Glomerular endothelial cell (primary cell): ENCODE measurements around the gene KRT38. TPM values are rescaled to one million over a fixed set of nuclear protein-coding genes. Genes with fewer than 3 reads are reported as not detected.

ENCODE experiments used
- DNase-seq: peaks from one replicate; pipeline ENCODE4 v3.0.0-alpha.2; 2011; ENCODE audit warnings: low read depth, low spot score; ENCODE audit errors: extremely low read depth
- total RNA-seq: library from RNA; depleted of rRNA; stranded (reverse); fragments of >200 nt; gene quantifications from 2 replicates; pipeline ENCODE4 v1.2.3, GENCODE V29; 2015

KRT38 gene
- total RNA-seq: not detected in 2 replicates

DNA sequence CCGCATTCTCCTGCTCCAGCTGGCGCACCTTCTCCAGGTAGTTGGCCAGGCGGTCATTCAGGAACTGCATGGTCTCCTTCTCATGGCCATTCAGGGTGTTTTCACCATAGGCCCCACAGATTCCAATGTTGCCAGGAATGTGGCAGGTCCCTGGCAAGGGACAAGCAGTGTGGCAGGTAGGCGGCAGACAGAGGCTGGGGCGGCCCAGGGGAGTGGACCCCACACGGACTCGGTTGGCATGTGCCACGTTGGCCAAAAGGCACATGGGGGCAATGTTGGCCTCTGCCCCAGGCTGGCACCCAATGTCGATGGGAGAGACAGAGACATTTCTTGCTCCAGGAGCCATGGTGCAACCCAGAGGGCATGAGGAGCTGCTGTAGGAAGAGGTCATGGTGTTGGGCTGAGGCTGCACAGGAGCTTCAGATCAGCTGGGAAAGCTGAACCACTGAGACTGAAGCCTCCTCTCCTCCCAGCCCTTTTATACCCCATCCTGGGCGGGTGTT, at the start of gene KRT38:
TSS of gene KRT38 (minus strand) at position 453 of the 503 bp plus-strand sequence. CDS start at position 391, 62 bp downstream.
- no peak for DNase-seq

DNA sequence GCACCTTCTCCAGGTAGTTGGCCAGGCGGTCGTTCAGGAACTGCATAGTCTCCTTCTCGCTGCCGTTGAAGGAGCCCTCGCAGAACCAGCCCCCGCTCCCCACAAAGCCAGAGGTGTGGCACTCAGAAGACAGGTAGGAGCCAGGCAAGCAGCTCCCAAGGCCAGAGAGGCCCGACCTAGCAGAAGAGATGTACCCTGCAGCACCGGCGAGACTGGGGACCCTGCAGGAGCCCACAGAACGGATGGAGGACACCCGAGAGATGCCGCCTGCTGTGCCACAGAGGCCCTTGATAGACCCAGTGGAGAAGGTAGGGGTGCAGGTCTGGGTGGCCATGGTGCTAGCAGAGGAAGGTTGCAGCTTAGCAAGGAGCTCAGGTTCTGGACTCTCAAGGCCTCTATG, 48.7 kb upstream of the KRT38 start, which contains the start of gene KRT36:
TSS of gene KRT36 (minus strand) at position 380 of the 400 bp plus-strand sequence. CDS start at position 334, 46 bp downstream.
- DNase-seq: no peak

GRCh38 chr17:41486809-41487530, 46.2 kb upstream of the KRT38 start:
- DNase-seq: no peak

- DNase-seq: no peak
Measured at GRCh38 chr17:41486316-41486715, 45.5 kb upstream of the KRT38 start.

DNA sequence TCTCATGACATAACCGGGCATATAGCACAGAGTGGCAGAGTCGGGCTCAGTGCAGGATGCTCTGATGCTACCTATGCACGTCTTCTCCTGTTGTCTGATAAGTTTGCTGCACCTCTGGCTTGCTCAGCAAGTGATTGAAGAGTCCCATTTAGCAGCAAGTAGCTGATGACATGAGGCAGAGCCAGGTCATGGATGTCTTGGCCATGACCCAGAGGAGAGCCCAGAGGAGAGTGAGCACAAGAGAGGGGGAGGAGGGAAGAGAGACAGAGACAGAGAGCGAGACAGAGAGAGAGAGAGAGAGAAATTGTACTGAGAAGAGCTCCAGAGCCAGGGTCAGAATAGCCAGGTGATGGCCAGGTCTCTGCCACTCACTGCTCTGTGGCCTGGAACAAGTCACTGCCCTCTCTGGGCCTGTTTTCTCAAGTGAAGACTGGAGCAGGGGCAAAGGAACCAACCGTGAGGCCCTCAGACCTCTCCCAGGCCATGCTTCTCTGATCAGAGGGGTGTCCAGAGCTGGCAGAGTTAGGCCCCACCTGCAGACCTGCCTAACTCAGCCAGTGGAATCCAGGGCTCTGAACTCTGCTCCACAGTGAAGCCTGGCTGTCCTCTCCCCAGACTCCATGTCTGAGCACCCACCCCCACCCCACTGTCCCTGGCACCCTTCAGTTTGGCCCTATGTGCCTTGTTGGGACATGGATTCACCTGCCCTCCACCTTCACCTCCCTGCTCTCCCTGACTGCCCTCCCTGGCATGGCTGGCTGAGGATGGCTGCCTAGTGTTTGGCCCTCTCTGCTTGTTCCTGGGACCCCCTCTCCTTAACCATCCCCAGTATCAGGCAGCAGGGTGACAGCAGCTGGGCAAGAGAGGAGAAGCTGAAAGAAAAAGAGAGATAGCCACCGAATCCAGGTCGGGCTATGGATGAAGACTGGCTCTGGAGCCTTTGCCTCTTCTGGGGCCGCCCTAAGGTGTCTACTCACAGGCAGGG, 44.4 kb upstream of the KRT38 start:
- DNase-seq: no peak

GRCh38 chr17:41483991-41484826, 43.4 kb upstream of the KRT38 start:
- no peak for DNase-seq

- no peak for DNase-seq
Measured at GRCh38 chr17:41483531-41483930, 42.7 kb upstream of the KRT38 start.

- DNase-seq: no peak
Measured at GRCh38 chr17:41481036-41481435, 40.3 kb upstream of the KRT38 start, which contains the start of gene KRT35. TSS of gene KRT35 (minus strand) at chr17:41481151. CDS start at chr17:41481097, 54 bp downstream.

- DNase-seq: no peak
Measured at GRCh38 chr17:41480581-41480980, 39.8 kb upstream of the KRT38 start.

DNA sequence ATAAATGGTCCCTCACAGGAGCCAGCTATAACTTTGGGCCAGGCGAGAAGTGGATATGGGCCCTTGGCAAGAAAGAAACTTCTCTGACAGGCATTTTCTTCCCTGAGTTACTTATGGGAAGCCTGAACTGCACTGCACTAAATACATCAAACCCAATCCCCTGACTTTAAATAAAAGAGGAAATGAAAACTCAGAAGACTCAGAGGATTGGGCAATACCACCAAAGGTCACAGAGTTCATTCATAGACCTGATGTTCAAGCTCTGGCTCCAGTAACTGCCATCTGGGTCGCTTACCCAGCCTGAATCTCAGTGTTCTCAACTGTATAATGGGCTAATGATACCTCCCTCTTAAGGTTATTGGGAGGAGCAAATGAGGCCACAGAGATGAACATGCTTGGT, 39.4 kb upstream of the KRT38 start:
- no peak for DNase-seq

DNA sequence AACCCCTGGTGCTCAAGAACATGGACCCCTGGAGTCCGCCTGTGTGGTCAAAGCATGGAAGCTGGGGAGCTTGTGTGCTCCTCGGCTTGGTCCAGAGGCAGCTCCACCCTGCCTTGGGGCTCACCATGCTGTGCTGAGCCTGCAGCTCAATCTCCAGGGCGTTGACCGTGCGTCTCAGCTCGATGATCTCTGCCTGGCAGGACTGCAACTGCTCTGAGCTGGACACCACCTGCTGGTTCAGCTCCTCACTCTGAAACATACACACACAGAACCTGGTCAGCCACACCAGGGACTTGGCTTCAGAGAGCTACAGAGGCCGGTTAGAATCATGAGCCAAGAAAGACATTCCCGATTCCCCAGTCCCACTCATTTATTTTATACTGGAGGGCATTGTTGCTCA, 37.5 kb upstream of the KRT38 start:
- no peak for DNase-seq

DNA sequence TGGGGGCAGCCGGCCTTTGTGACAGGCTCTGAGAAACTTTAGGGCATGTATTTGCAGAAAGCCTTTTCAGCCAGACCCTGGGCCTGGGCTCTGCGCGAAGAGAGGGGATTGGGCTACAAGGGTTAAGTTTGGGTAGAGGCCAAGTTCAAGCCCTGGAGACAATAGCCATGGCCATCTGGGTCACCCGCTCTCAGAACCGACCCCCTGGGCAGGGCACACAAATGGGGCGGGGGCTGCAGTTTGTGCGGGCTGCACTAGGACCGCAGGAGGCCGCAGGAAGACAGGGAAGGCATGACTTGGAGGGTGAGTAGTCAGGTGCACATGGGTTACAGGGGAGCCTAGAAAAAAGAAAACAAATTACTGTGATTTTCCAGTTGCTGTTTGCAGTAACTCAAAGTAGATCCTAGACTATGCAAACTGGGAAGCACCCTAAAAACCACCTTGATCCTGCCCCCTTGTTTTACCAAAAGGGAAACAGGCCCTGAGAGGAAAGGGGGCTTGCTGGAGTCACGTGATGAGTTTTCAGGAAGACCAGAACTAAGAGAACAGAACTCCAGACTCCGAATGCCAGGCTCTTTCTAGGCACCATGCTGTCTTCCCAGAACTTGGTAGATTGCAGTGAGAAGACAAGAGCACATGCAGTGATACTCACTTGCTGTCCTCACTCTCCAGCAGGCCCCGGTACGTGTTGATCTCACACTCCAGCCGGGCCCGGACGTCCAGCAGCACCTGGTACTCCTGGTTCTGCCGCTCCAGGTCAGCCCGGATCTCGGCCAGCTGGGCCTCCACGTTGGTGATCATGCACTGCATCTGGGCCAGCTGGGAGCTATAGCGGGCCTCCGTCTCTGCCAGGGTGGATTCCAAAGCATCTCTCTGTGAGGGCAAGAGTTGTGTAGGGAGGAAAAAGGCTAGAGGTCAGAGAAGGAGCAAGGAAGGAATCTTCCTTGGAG, 36.4 kb upstream of the KRT38 start:
- no peak for DNase-seq

GRCh38 chr17:41475421-41475820, 34.6 kb upstream of the KRT38 start:
- DNase-seq: no peak

GRCh38 chr17:41474863-41475262, 34.1 kb upstream of the KRT38 start:
- DNase-seq: no peak

GRCh38 chr17:41468346-41468745, 27.6 kb upstream of the KRT38 start:
- no peak for DNase-seq

- no peak for DNase-seq
Measured at GRCh38 chr17:41467561-41467960, 26.8 kb upstream of the KRT38 start.

- DNase-seq: no peak
Measured at GRCh38 chr17:41466988-41467387, 26.2 kb upstream of the KRT38 start, which contains the start of gene KRT32. TSS of gene KRT32 (minus strand) at chr17:41467386. CDS start at chr17:41467325, 61 bp downstream.

DNA sequence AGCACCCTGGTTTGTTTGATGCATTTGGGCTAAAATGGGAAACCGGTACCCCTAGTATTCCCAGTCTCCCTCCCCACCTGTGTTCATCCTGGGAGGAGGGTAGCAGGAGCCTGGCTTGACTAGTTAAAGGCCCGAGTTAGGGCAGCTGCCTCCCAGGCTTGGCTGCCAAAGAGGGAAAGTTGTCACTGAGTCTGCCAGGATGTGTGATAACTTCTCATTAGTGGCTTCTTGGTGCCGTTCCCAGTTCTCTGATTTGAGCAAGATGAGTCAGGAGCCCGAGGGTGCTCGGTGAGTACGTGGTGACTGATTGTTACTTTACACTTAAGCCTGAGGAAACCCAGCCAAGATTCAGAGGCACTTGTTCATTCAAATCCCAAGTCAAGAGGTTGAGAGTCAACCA, 23.9 kb upstream of the KRT38 start:
- no peak for DNase-seq

DNA sequence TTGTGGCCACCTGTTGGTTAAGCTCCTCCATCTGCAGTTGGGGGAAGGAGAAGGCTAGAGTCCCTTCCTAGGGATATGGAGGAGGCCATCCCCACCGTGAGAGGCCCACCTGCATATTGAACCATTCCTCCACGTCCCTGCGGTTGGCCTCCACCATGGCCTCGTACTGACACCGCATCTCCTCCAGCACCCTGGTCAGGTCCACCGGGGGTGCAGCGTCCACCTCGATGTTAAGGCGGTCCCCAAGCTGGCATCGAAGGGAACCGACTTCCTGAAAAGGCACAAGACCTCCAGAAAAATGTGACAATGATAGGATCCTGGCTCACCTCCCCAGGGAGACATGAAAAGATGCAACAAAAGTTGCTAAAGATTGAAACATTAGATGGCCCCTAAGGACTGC, 23.4 kb upstream of the KRT38 start:
- no peak for DNase-seq
